HEK293T (cell line): ENCODE data around the gene SCYL1.

Experiments
- CTCF ChIA-PET: fragments of 350-600 bp; formaldehyde crosslinking; extraction: SDS; loops from one replicate; lab custom pipeline; 2021; ENCODE audit warnings: antibody characterized with exemption, inconsistent platforms; lab: Yijun Ruan, JAX
- POLR2A ChIA-PET: fragments of 350-600 bp; formaldehyde crosslinking; extraction: SDS; loops from one replicate; lab custom pipeline; 2020; ENCODE audit warnings: antibody characterized with exemption, inconsistent platforms; lab: Yijun Ruan, JAX
- DNase-seq: peaks from one replicate; pipeline ENCODE4 v3.0.0; 2012; ENCODE audit warnings: mixed read lengths; ENCODE audit errors: extremely low spot score
- ARNT ChIP-seq: fragments of 450-650 bp; IDR thresholded peaks from 2 replicates; pipeline ENCODE4 v1.6.1; 2017; ENCODE audit warnings: mild to moderate bottlenecking
- BHLHE40 ChIP-seq: fragments of 450-650 bp; IDR thresholded peaks from 2 replicates; pipeline ENCODE4 v1.6.1; 2016; ENCODE audit warnings: mild to moderate bottlenecking, moderate library complexity, borderline replicate concordance
- CTBP1 ChIP-seq: fragments of 450-650 bp; IDR thresholded peaks from 2 replicates; pipeline ENCODE4 v1.6.1; 2016; ENCODE audit warnings: borderline replicate concordance
- ELF4 ChIP-seq: fragments of 450-650 bp; IDR thresholded peaks from 2 replicates; pipeline ENCODE4 v1.6.1; 2017; ENCODE audit warnings: antibody characterized with exemption
- FOXA1 ChIP-seq: fragments of 450-650 bp; IDR thresholded peaks from 2 replicates; pipeline ENCODE4 v1.6.1; 2016; ENCODE audit warnings: mild to moderate bottlenecking
- FOXK2 ChIP-seq: fragments of 450-650 bp; IDR thresholded peaks from 2 replicates; pipeline ENCODE4 v1.6.1; 2016; ENCODE audit warnings: mild to moderate bottlenecking
- FOXM1 ChIP-seq: fragments of 450-650 bp; IDR thresholded peaks from 2 replicates; pipeline ENCODE4 v1.6.1; 2017; ENCODE audit warnings: mild to moderate bottlenecking, borderline replicate concordance
- HDGF ChIP-seq: fragments of 450-650 bp; IDR thresholded peaks from 2 replicates; pipeline ENCODE4 v1.6.1; 2017; ENCODE audit warnings: antibody characterized with exemption, borderline replicate concordance
- L3MBTL2 ChIP-seq: fragments of 450-650 bp; conservative IDR thresholded peaks from 2 replicates; pipeline ENCODE4 v1.6.1; 2016; ENCODE audit warnings: mild to moderate bottlenecking
- LEF1 ChIP-seq: fragments of 450-650 bp; IDR thresholded peaks from 2 replicates; pipeline ENCODE4 v1.6.1; 2017; ENCODE audit warnings: mild to moderate bottlenecking, borderline replicate concordance
- NFRKB ChIP-seq: fragments of 450-650 bp; IDR thresholded peaks from 2 replicates; pipeline ENCODE4 v1.6.1; 2016; ENCODE audit warnings: mild to moderate bottlenecking, moderate library complexity
- PKNOX1 ChIP-seq: fragments of 450-650 bp; IDR thresholded peaks from 2 replicates; pipeline ENCODE4 v1.6.1; 2016
- SP1 ChIP-seq: fragments of 450-650 bp; IDR thresholded peaks from 2 replicates; pipeline ENCODE4 v1.6.1; 2017
- SUZ12 ChIP-seq: fragments of 450-650 bp; IDR thresholded peaks from 2 replicates; pipeline ENCODE4 v1.6.1; 2016; ENCODE audit warnings: mild to moderate bottlenecking
- TARDBP ChIP-seq: fragments of 450-650 bp; IDR thresholded peaks from 2 replicates; pipeline ENCODE4 v1.6.1; 2016
- ZNF384 ChIP-seq: fragments of 450-650 bp; IDR thresholded peaks from 2 replicates; pipeline ENCODE4 v1.6.1; 2016

Gene SCYL1

GRCh38 chr11:65558930-65559509, 34.1 kb downstream of the SCYL1 start:
- ChIA-PET CTCF (interaction anchor here (1.7 to 2.2 kb wide), 3 partner anchors 11 to 18 kb away, joined by 6 to 11 read pairs (median 7); partner anchors contain the start of genes FAM89B and ZNRD2), POLR2A (interaction anchor here (0.7 to 3.7 kb wide), 11 partner anchors 10 to 330 kb away, joined by 3 to 47 read pairs (median 4); partner anchors contain the start of genes EHBP1L1, FAM89B, FIBP and MALAT1)
- no peak for TF ChIP-seq ELF4
- TF ChIP-seq TARDBP: no peak
- no peak for TF ChIP-seq FOXM1
- TF ChIP-seq ARNT: no peak
- TF ChIP-seq ZNF384: no peak
- DNase-seq: no peak

GRCh38 chr11:65559535-65559934, 34.7 kb downstream of the SCYL1 start:
- no peak for TF ChIP-seq NFRKB
- TF ChIP-seq HDGF: no peak
- no peak for TF ChIP-seq TARDBP
- no peak for TF ChIP-seq FOXA1
- TF ChIP-seq ARNT: no peak
- no peak for TF ChIP-seq L3MBTL2
- TF ChIP-seq SUZ12: no peak
- no peak for TF ChIP-seq CTBP1
- no peak for TF ChIP-seq FOXK2
- no peak for TF ChIP-seq PKNOX1
- CTCF ChIA-PET: interaction anchor here (1.7 to 2.2 kb wide), 3 partner anchors 11 to 18 kb away, joined by 6 to 11 read pairs (median 7); partner anchors contain the start of genes FAM89B and ZNRD2
- POLR2A ChIA-PET: interaction anchor here (0.9 to 3.7 kb wide), 9 partner anchors 10 to 329 kb away, joined by 3 to 47 read pairs (median 4); partner anchors contain the start of genes FIBP, MALAT1, NEAT1 and POLA2
- DNase-seq: no peak

- DNase-seq: no peak
- no peak for TF ChIP-seq BHLHE40
- no peak for TF ChIP-seq ELF4
- ChIA-PET CTCF (interaction anchor here (0.9 to 2.2 kb wide), 7 partner anchors 8 to 220 kb away, joined by 3 to 12 read pairs (median 6); partner anchors contain the start of genes AP5B1, FAM89B and ZNRD2), POLR2A (interaction anchor here (0.9 to 3.7 kb wide), 12 partner anchors 10 to 298 kb away, joined by 3 to 47 read pairs (median 4); partner anchors contain the start of genes DPF2, FAM89B, MALAT1 and NEAT1)
These were observed 35.2 kb downstream of the SCYL1 start for GRCh38 chr11:65559951-65560537.

- CTCF ChIA-PET: interaction anchor here (0.9 to 2.1 kb wide), 5 partner anchors 9 to 220 kb away, joined by 3 to 12 read pairs (median 6); partner anchors contain the start of genes AP5B1, FAM89B and ZNRD2
- DNase-seq: no peak
- TF ChIP-seq L3MBTL2 (no peak), ARNT (no peak), TARDBP (no peak), HDGF (no peak), FOXM1 (no peak), FOXA1 (no peak), LEF1 (no peak), ELF4 (no peak), CTBP1 (no peak)
- POLR2A ChIA-PET: interaction anchor here (0.9 to 3.7 kb wide), 10 partner anchors 9 to 227 kb away, joined by 3 to 47 read pairs (median 6); partner anchors contain the start of genes DPF2, FAM89B, MALAT1 and NEAT1
These were observed 35.9 kb downstream of the SCYL1 start for GRCh38 chr11:65560555-65561418.

- no peak for DNase-seq
- ChIA-PET CTCF (interaction anchor here (0.8 kb wide), 1 partner anchor 21 kb away, joined by 3 read pairs; no protein-coding TSS in a partner anchor), POLR2A (interaction anchor here (1.6 to 3.7 kb wide), 2 partner anchors 8 to 10 kb away, joined by 5 to 47 read pairs; partner anchors contain the start of gene ZNRD2)
- TF ChIP-seq TARDBP (no peak), ARNT (no peak), PKNOX1 (no peak), BHLHE40 (no peak), L3MBTL2 (no peak), FOXA1 (no peak), ZNF384 (no peak), FOXM1 (no peak)
These were observed 37.1 kb downstream of the SCYL1 start for GRCh38 chr11:65562020-65562419.

GRCh38 chr11:65562788-65563187, 37.9 kb downstream of the SCYL1 start:
- ChIA-PET CTCF (no interaction called here), POLR2A (no interaction called here)
- no peak for DNase-seq
- no peak for TF ChIP-seq LEF1
- no peak for TF ChIP-seq SP1
- no peak for TF ChIP-seq SUZ12
- TF ChIP-seq L3MBTL2: no peak
- TF ChIP-seq PKNOX1: no peak
- no peak for TF ChIP-seq TARDBP
- no peak for TF ChIP-seq BHLHE40
- TF ChIP-seq FOXK2: no peak
- TF ChIP-seq ELF4: no peak
- TF ChIP-seq HDGF: no peak
- no peak for TF ChIP-seq ARNT
- TF ChIP-seq FOXM1: no peak
